Erythroblast (primary cell): Measurements from ENCODE around the gene FBXL7.

Experiments used
- GATA1 ChIP-seq: IDR thresholded peaks from 2 replicates; pipeline ENCODE4 v1.6.1; 2011; ENCODE audit warnings: low read depth, mild to moderate bottlenecking, control low read depth, low read length, moderate library complexity
- POLR2A ChIP-seq: IDR thresholded peaks from 2 replicates; pipeline ENCODE4 v1.6.1; 2011; ENCODE audit warnings: mild to moderate bottlenecking, low read length

DNA sequence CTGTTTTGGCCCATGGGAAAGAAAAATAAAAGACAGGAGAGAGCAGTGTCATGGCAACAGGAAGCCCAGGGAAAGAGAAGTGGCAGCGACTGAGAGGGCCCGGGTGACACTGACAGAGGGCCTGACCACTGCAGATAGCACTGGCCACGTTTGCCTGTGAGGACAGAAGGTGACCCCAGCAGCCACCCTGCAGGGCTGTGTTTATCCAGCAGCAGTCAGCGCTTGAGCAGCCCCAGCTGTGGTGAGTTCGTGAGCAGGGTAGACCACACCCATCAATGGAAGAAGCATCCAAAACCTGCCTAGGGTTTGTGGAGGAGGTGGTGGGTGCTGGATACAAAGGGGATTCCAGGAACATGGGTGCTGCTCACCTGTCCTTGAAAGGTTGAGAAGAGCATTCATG lies 457.1 kb downstream of the FBXL7 start:
- TF ChIP-seq GATA1 (no peak), POLR2A (no peak)
